ENCODE data around the gene TAOK3. TPM values are rescaled to one million over a fixed set of nuclear protein-coding genes. Genes with fewer than 3 reads are reported as not detected.
A peak's percentile ranks its signal among the peaks of the same experiment; 100 is the strongest.

The TAOK3 gene
- total and polyA plus RNA-seq, 2 of the 4 experiments (the other 2 are of a cell fraction): 26.3 to 54.5 TPM

GRCh38 chr12:118328486-118329330, 44.0 kb downstream of the TAOK3 start:
- Histone ChIP-seq H4K5ac (ENCODE audit: low read depth, low read length) (peak overlapping the region; percentile 74; the same call in 1 of the 2 replicates), H3K4me2 (ENCODE audit: low read depth, low read length) (peak overlapping the region; percentile 70), H3K4ac (ENCODE audit: low read depth, low read length) (peak overlapping the region; percentile 76; the same call in 1 of the 2 replicates), H3K79me1 (ENCODE audit: low read depth in 1 of 2, low read length in 2 of 2) (peaks cover 6 to 39% of the 10 kb centered on the region in 2 experiments; a peak in 3 of 4 replicates), H3K4me3 (ENCODE audit: insufficient read depth, low read depth, low read length) (no peak overlapping the region), H3K9me3 (ENCODE audit: control insufficient read depth, insufficient read depth, low read length) (no peaks in the 10 kb centered on the region), H3K27me3 (ENCODE audit: control insufficient read depth, insufficient read depth, low read length) (no peaks in the 10 kb centered on the region), H2BK20ac (ENCODE audit: low read depth, low read length) (peak overlapping the region; percentile 75), H2AK5ac (ENCODE audit: low read depth, low read length) (peak overlapping the region; percentile 46; the same call in 1 of the 2 replicates), H3K27ac (ENCODE audit: insufficient read depth, low read length) (peak overlapping the region; percentile 53; the same call in 1 of the 2 replicates), H2BK15ac (ENCODE audit: low read depth, low read length) (peak overlapping the region; percentile 57; the same call in 1 of the 3 replicates), H4K91ac (ENCODE audit: insufficient read depth, low read depth, low read length) (peak overlapping the region; percentile 70; the same call in 1 of the 2 replicates), H3K18ac (ENCODE audit: low read depth, low read length) (peak overlapping the region; percentile 94; the same call in 1 of the 2 replicates), H3K36me3 (ENCODE audit: control insufficient read depth, insufficient read depth, low read length) (no peaks in the 10 kb centered on the region), H2BK5ac (ENCODE audit: low read depth, low read length, poor library complexity, severe bottlenecking) (peak overlapping the region; percentile 92), H2BK120ac (ENCODE audit: low read depth, low read length) (peak overlapping the region; percentile 73), H3K56ac (ENCODE audit: extremely low read depth, insufficient read depth, low read length) (no peak overlapping the region), H2AK9ac (replicated peaks; ENCODE audit: low read depth, low read length, poor library complexity) (no peak overlapping the region), H4K8ac (ENCODE audit: low read depth in 2 of 2, low read length in 2 of 2) (peak overlapping the region in 1 of 2 experiments; percentile 63; a peak in 2 of 4 replicates), H3K9ac (ENCODE audit: low read depth, low read length) (peak overlapping the region; percentile 50; the same call in 1 of the 2 replicates), H3K23ac (ENCODE audit: low read depth, low read length) (peak overlapping the region; percentile 33; the same call in 1 of the 2 replicates), H3K9me1 (ENCODE audit: insufficient read depth, low read length) (no peaks in the 10 kb centered on the region; the same call in 1 of the 2 replicates), H3K14ac (replicated peaks; ENCODE audit: low read depth, low read length) (peak overlapping the region; percentile 73), H3K4me1 (ENCODE audit: control insufficient read depth, insufficient read depth, low read length) (peaks cover 10% of the 10 kb centered on the region), H2AFZ (replicated peaks; ENCODE audit: low read length, poor library complexity) (no peak overlapping the region), H4K20me1 (ENCODE audit: insufficient read depth, low read length) (no peaks in the 10 kb centered on the region)
- no CpG with 5 or more reads among the region's 3 CpGs for WGBS, 2 experiments (ENCODE audit: extremely low coverage in 2 of 2, insufficient read length in 1 of 2)
- intact Hi-C loops (cut with micrococcal nuclease) (loop anchor here (2.0 kb wide), 1 partner anchor 14 kb away; no protein-coding TSS in a partner anchor), in situ Hi-C loops (cut with MboI; ENCODE audit: low sequenced_read_pairs) (no loop called here), dilution Hi-C loops (cut with HindIII; ENCODE audit: low sequenced_read_pairs, unreplicated experiment) (no loop called here)
- no peak for ATAC-seq (ENCODE audit: low read depth)
- CTCF ChIA-PET: interaction anchor here (1.1 kb wide), 1 partner anchor 11 kb away, joined by 3 read pairs; no protein-coding TSS in a partner anchor
- TF ChIP-seq MAFK (IDR thresholded peaks at IDR 0.05; ENCODE audit: low read depth, low read length) (no peak), CHD1 (IDR thresholded peaks at IDR 0.05; ENCODE audit: low read depth, low read length) (no peak), MXI1 (IDR thresholded peaks at IDR 0.05; ENCODE audit: borderline replicate concordance, low read depth, low read length) (no peak), ELK1 (IDR thresholded peaks at IDR 0.05; ENCODE audit: borderline replicate concordance, low read depth, low read length) (no peak), NFE2L2 (IDR thresholded peaks at IDR 0.05; ENCODE audit: low read depth, low read length) (no peak), POLR2A (IDR thresholded peaks at IDR 0.05; ENCODE audit: low read depth, low read length) (no peak), RAD21 (IDR thresholded peaks at IDR 0.05; ENCODE audit: low read length) (no peak), RFX5 (IDR thresholded peaks at IDR 0.05; ENCODE audit: low read depth, low read length) (no peak), USF2 (IDR thresholded peaks at IDR 0.05; ENCODE audit: low read depth, low read length) (no peak)
- DNase-seq: no peak
- no TSS peak for BruUV-seq (replicated peaks)
- POLR2A ChIA-PET (ENCODE audit: unreplicated experiment): no interaction called here
